Measurements from ENCODE around the gene AP5M1. TPM values are rescaled to one million over a fixed set of nuclear protein-coding genes. Genes with fewer than 3 reads are reported as not detected.
"Not testable (repeated sequence)": the region's sequence is repeated elsewhere in the genome, so short reads cannot be mapped to it uniquely, and the experiment has no call there.

Gene AP5M1
- total RNA-seq, 4 donors from 2014 or later = 17.3 to 36.0 (median 27.7) TPM

- Histone ChIP-seq H3K4me1 (no peaks in the 10 kb centered on the region), H3K36me3 (peaks cover 0 to 22% of the 10 kb centered on the region in 2 donors), H3K27me3 (no peaks in the 10 kb centered on the region), H3K9me3 (no peaks in the 10 kb centered on the region), H3K27ac (no peak overlapping the region), H3K4me3 (no peak overlapping the region)
- ATAC-seq (no peak), DNase-seq (no peak)
- in situ Hi-C loops (cut with MboI; ENCODE audit: low sequenced_read_pairs in 4 of 4) = no loop called here
- intact Hi-C loops (cut with DNase I; ENCODE audit: low total_unique reads) = no loop called here
- TF ChIP-seq POLR2A (IDR thresholded peaks at IDR 0.05) (no peak), CTCF (IDR thresholded peaks at IDR 0.05 in 4 of 5, conservative IDR thresholded peaks at IDR 0.05 in 1 of 5) (no peak)
These were observed 25.5 kb upstream of the AP5M1 start for GRCh38 chr14:57243320-57243719.

- Histone ChIP-seq H3K4me1 (no peaks in the 10 kb centered on the region), H3K36me3 (peaks cover 0 to 15% of the 10 kb centered on the region in 2 donors), H3K27ac (no peak overlapping the region), H3K27me3 (no peaks in the 10 kb centered on the region), H3K4me3 (no peak overlapping the region), H3K9me3 (no peaks in the 10 kb centered on the region)
- intact Hi-C loops (cut with DNase I; ENCODE audit: low total_unique reads) = no loop called here
- no peak for ATAC-seq
- TF ChIP-seq CTCF (IDR thresholded peaks at IDR 0.05 in 4 of 5, conservative IDR thresholded peaks at IDR 0.05 in 1 of 5) (no peak), POLR2A (IDR thresholded peaks at IDR 0.05) (no peak)
- in situ Hi-C loops (cut with MboI; ENCODE audit: low sequenced_read_pairs in 4 of 4) = no loop called here
- no peak for DNase-seq
These were observed 24.7 kb upstream of the AP5M1 start for GRCh38 chr14:57244106-57244505.

GRCh38 chr14:57245941-57246340, 22.8 kb upstream of the AP5M1 start:
- in situ Hi-C loops (cut with MboI; ENCODE audit: low sequenced_read_pairs in 4 of 4) (no loop called here), intact Hi-C loops (cut with DNase I; ENCODE audit: low total_unique reads) (no loop called here)
- no peak for DNase-seq
- Histone ChIP-seq H3K4me3 (no peak overlapping the region), H3K9me3 (no peaks in the 10 kb centered on the region), H3K27me3 (no peaks in the 10 kb centered on the region), H3K4me1 (peaks cover 0 to 6% of the 10 kb centered on the region in 2 donors), H3K36me3 (peaks cover 0 to 13% of the 10 kb centered on the region in 2 donors), H3K27ac (no peak overlapping the region)
- TF ChIP-seq CTCF (IDR thresholded peaks at IDR 0.05 in 4 of 5, conservative IDR thresholded peaks at IDR 0.05 in 1 of 5) (no peak), POLR2A (IDR thresholded peaks at IDR 0.05) (no peak)
- ATAC-seq = no peak

- Histone ChIP-seq H3K9me3 (no peaks in the 10 kb centered on the region), H3K36me3 (peaks cover 0 to 13% of the 10 kb centered on the region in 2 donors), H3K27me3 (no peaks in the 10 kb centered on the region), H3K27ac (no peak overlapping the region), H3K4me1 (peaks cover 0 to 14% of the 10 kb centered on the region in 2 donors), H3K4me3 (no peak overlapping the region)
- ATAC-seq (no peak), DNase-seq (no peak)
- no peak for TF ChIP-seq POLR2A (IDR thresholded peaks at IDR 0.05)
- in situ Hi-C loops (cut with MboI; ENCODE audit: low sequenced_read_pairs in 4 of 4) = no loop called here
- intact Hi-C loops (cut with DNase I; ENCODE audit: low total_unique reads) = no loop called here
These were observed 21.7 kb upstream of the AP5M1 start for GRCh38 chr14:57246933-57247657.

GRCh38 chr14:57254884-57255283, 13.9 kb upstream of the AP5M1 start:
- Histone ChIP-seq H3K9me3 (no peaks in the 10 kb centered on the region), H3K4me1 (peaks cover 0 to 17% of the 10 kb centered on the region in 2 donors), H3K4me3 (no peak overlapping the region), H3K27me3 (no peaks in the 10 kb centered on the region), H3K27ac (no peak overlapping the region), H3K36me3 (no peaks in the 10 kb centered on the region)
- no peak for DNase-seq
- in situ Hi-C loops (cut with MboI; ENCODE audit: low sequenced_read_pairs in 4 of 4) (no loop called here), intact Hi-C loops (cut with DNase I; ENCODE audit: low total_unique reads) (no loop called here)
- no peak for TF ChIP-seq POLR2A (IDR thresholded peaks at IDR 0.05)
- no peak for ATAC-seq

GRCh38 chr14:57258221-57258620, 10.6 kb upstream of the AP5M1 start:
- H3K27me3 ChIP-seq; H3K4me3 ChIP-seq; ATAC-seq; intact Hi-C loops (cut with DNase I; ENCODE audit: low total_unique reads); H3K4me1 ChIP-seq; in situ Hi-C loops (cut with MboI; ENCODE audit: low sequenced_read_pairs in 4 of 4); H3K27ac ChIP-seq; DNase-seq; H3K9me3 ChIP-seq; H3K36me3 ChIP-seq: not testable (repeated sequence)
